ENCODE measurements around the gene PDK4.

GRCh38 chr7:95558864-95559263 is 37.5 kb downstream of the PDK4 start:
- no peak for TF ChIP-seq CTCF (IDR thresholded peaks at IDR 0.05)
- TF ChIP-seq POLR2AphosphoS5 (IDR thresholded peaks at IDR 0.05) = no peak
- no peak for TF ChIP-seq POLR2A (IDR thresholded peaks at IDR 0.05)
- no peak for TF ChIP-seq EP300 (IDR thresholded peaks at IDR 0.05)

All from stomach (tissue), 4 donors.